ENCODE measurements around the gene UCP1.

Gene UCP1

DNA sequence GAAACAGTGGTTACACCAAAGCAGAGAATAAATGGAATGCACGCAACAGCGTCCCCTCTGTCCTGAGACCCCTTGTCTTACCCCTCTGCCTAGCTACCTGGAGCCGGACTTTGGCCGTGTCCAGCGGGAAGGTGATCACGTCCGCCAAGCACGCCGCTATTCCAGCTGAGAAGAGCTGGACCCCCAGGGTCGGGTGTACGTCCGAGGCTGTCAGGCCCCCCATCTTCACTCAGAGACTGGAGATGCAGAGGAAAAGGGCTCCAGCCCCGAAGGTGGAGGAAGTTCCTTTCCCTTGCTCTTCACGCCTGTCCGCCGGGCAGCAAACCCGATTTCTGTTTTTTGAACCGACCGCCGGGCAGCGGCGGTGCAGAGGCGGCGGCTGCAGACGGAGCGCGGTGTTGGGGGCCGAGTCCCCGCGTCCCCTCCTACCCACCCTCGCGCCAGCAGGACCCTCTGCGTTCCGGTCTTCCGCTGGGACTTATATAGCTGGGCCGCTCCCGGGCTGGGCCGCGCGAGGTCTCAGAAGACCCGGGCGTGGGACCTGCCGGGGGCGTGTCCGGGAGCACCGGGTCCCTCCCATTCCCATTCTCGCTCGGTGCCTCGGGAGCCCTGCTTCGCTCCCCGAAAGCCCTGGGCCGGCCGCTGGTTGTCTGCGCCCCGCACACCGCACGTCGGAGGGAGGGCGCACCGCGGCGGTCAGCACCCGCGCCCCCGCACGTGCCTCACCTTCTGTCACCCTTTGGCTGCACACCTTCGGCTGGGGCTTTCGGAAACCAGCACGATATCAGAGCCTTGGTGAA, at the start of gene UCP1:
Gene UCP1, minus strand, starts transcription at position 455 of the 800 bp plus-strand sequence. Its CDS starts 232 bp downstream, at position 223.
- H3K27me3 Mint-ChIP-seq: peaks cover 46 to 56% of the 10 kb centered on the region in 2 donors
- H3K4me1 Mint-ChIP-seq: peaks cover 13 to 19% of the 10 kb centered on the region in 2 donors
- ATAC-seq (replicated peaks) (peak; percentile 27 to 53), DNase-seq (no peak)
- peak within 1 kb of the TSS; percentile 14 for H3K27ac Mint-ChIP-seq
- peak within 1 kb of the TSS; percentile 75 to 82 for H3K4me3 Mint-ChIP-seq
- peaks cover 0 to 1% of the 10 kb centered on the region in 2 donors for H3K36me3 Mint-ChIP-seq
- H3K9me3 Mint-ChIP-seq: peaks cover 7 to 17% of the 10 kb centered on the region in 2 donors

DNA sequence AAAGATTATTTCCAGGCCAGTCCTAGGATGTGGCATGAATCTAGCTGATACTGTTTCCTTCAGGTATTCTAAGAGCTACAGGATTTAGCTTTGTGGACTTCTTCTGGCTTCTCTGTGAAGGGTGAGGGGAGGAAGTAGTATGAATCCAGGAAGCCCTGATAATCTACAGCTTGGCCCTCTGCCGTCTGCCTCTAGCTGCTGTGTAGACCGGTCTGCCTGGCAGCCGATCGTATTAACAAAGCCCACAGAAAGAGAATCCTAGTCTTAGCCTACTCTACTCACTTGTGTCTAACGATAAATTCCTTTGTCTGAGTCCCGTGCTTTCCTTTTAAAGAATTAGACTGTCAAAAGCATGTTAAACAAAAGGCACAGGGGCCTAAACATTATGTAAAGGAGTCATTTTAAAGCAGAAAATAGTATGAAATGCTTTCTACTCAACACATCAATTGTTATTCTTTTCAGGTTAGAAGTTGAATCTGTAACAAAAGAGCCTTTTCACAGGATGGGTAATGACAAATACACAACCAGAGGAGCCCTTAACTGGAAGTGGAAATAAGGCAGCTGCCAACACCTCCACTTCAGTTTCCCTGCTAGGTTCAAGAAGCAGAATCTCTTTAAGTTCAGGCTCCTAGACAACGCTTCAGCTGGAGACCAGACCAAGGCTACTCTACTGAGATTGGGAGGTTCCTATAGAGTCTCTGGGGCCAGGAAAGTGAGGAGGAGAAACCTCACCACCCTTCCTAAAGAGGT, 48.9 kb upstream of the UCP1 start:
- H3K36me3 Mint-ChIP-seq: peaks cover 0 to 2% of the 10 kb centered on the region in 2 donors
- H3K27ac Mint-ChIP-seq: no peak overlapping the region
- H3K4me3 Mint-ChIP-seq: no peak overlapping the region
- no peaks in the 10 kb centered on the region for H3K9me3 Mint-ChIP-seq
- H3K4me1 Mint-ChIP-seq: peaks cover 0 to 1% of the 10 kb centered on the region in 2 donors
- DNase-seq (no peak), ATAC-seq (replicated peaks) (no peak)
- no peaks in the 10 kb centered on the region for H3K27me3 Mint-ChIP-seq

- ATAC-seq (replicated peaks): no peak
- Mint-ChIP-seq H3K4me1 (peaks cover 4 to 7% of the 10 kb centered on the region in 2 donors), H3K4me3 (no peak overlapping the region), H3K27me3 (no peaks in the 10 kb centered on the region), H3K27ac (no peak overlapping the region), H3K36me3 (no peaks in the 10 kb centered on the region), H3K9me3 (no peaks in the 10 kb centered on the region)
- DNase-seq: no peak
Measured at GRCh38 chr4:140615451-140615850, 46.7 kb upstream of the UCP1 start.

- no peak overlapping the region for H3K4me3 Mint-ChIP-seq
- peaks cover 0 to 9% of the 10 kb centered on the region in 2 donors for H3K27me3 Mint-ChIP-seq
- peak in 1 of 2 donors; percentile 38 for ATAC-seq (replicated peaks)
- H3K4me1 Mint-ChIP-seq: peaks cover 4 to 7% of the 10 kb centered on the region in 2 donors
- no peak for DNase-seq
- H3K36me3 Mint-ChIP-seq: no peaks in the 10 kb centered on the region
- H3K9me3 Mint-ChIP-seq: no peaks in the 10 kb centered on the region
- H3K27ac Mint-ChIP-seq: no peak overlapping the region
Measured at GRCh38 chr4:140612357-140612756, 43.6 kb upstream of the UCP1 start.

DNA sequence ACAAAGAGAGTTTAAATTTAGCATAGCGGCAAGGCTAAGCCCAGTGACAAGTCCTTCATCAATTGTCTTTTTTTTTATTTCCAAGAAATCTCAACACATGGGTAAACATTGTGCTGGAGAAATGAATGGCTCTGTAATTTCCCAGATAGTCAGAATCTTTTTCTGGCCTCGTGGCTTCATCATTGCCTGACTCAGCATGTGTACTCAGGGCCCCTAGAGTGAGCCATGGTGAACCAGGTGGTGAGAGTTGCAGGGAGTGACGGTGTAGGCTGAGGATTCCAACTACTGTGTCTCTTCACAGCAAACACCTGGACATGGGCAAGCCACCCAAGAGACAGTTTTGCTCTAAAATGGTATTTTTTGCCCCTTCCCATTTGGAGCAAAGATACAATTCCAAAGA, 43.1 kb upstream of the UCP1 start:
- Mint-ChIP-seq H3K27me3 (peaks cover 0 to 13% of the 10 kb centered on the region in 2 donors), H3K36me3 (no peaks in the 10 kb centered on the region), H3K4me3 (no peak overlapping the region), H3K4me1 (peaks cover 4 to 7% of the 10 kb centered on the region in 2 donors), H3K27ac (no peak overlapping the region), H3K9me3 (no peaks in the 10 kb centered on the region)
- ATAC-seq (replicated peaks): peak in 1 of 2 donors; percentile 53
- DNase-seq: no peak

DNA sequence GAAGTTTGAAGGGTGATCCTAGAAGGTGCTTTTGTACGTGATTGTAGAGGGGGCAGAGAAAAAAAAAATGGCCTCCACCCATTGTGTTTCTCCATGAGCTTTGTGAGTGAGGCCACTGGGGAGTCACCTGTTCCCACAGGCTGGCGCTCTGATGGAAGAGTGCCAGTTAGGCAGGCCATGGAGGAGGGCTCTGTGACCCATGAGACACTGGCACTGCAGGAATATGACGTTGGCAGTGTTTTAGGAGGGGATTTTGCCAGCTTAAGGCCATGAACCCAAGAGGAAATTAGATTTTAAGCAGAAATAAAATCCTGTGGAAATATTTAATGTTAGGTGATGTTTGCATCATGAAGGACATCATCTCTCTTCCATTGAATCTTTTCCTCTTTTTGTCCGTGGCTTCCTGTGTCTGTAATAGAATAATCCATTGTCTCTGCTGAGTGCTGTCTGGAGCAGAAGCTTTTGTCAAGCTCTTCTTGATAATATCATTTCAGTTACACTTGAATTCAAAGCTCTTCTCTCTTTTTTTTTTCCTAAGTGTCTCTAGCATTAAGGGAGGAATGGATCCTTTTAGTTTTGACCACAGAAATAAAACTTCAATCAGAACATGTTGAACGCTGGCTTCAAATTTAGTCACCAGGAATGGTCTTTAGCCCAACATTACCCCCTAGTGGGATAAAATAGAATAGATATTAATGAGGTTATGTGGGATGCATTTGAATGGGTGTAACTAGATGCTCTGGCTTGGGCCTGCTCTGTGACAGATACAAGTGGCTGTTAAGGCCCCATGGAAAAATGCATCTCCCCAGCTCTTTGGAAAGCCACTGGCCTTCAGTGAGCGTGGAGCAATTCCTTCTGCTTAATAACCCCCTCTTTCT, 41.0 kb upstream of the UCP1 start:
- Mint-ChIP-seq H3K27ac (no peak overlapping the region), H3K27me3 (peaks cover 0 to 14% of the 10 kb centered on the region in 2 donors), H3K9me3 (no peaks in the 10 kb centered on the region), H3K4me1 (peaks cover 4 to 7% of the 10 kb centered on the region in 2 donors), H3K4me3 (no peak overlapping the region), H3K36me3 (no peaks in the 10 kb centered on the region)
- DNase-seq: no peak
- peak; percentile 69 to 84 for ATAC-seq (replicated peaks)

DNA sequence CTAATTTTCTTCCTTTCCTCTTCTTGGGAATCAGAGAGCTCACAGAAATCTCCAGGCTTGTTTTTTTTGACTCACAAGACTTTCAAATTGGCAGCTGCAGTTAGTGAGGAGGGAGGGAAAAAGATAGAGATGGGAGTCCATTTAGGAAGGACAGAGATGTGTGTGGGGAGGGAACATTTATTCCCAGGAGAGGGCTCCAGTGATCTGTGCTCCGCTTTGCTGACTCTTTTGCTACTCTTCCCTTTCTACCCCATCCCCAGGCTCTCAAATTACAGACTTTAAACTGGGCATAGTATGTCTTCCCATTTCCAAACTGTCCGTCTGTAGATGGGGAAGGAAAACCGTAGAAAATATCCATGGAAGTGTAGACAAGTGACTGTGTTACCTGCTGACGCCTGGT, 39.1 kb upstream of the UCP1 start:
- H3K4me3 Mint-ChIP-seq: no peak overlapping the region
- no peaks in the 10 kb centered on the region for H3K9me3 Mint-ChIP-seq
- H3K4me1 Mint-ChIP-seq: peaks cover 4 to 7% of the 10 kb centered on the region in 2 donors
- H3K27ac Mint-ChIP-seq: peak overlapping the region; percentile 53
- ATAC-seq (replicated peaks): no peak
- H3K36me3 Mint-ChIP-seq: no peaks in the 10 kb centered on the region
- peaks cover 0 to 14% of the 10 kb centered on the region in 2 donors for H3K27me3 Mint-ChIP-seq
- no peak for DNase-seq

GRCh38 chr4:140604544-140604943, 35.8 kb upstream of the UCP1 start:
- DNase-seq: no peak
- peaks cover 0 to 14% of the 10 kb centered on the region in 2 donors for H3K27me3 Mint-ChIP-seq
- no peak for ATAC-seq (replicated peaks)
- no peaks in the 10 kb centered on the region for H3K36me3 Mint-ChIP-seq
- peaks cover 0 to 1% of the 10 kb centered on the region in 2 donors for H3K4me1 Mint-ChIP-seq
- H3K27ac Mint-ChIP-seq: no peak overlapping the region
- no peak overlapping the region for H3K4me3 Mint-ChIP-seq
- no peaks in the 10 kb centered on the region for H3K9me3 Mint-ChIP-seq

DNA sequence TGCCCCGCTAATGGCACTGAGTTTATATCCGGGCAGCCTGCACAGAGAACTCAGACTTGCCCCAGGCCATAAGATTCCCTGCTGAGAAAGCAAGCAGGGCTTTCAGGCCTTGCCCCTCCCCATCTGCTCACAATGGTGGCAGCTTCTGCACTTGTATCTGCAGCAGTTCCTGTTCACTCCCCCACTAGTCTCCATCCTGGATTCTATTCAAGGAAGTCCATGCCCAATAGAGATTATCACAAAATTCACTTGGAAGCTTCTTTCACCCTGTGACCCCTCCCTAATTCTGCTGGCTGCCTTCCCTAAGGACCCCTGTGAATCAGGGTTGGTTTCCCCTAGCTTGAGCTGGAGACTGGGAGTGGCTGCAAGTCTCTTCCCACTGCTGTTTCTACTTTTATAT, 34.5 kb upstream of the UCP1 start:
- ATAC-seq (replicated peaks) (no peak), DNase-seq (no peak)
- H3K9me3 Mint-ChIP-seq: no peaks in the 10 kb centered on the region
- H3K4me3 Mint-ChIP-seq: no peak overlapping the region
- no peaks in the 10 kb centered on the region for H3K36me3 Mint-ChIP-seq
- no peaks in the 10 kb centered on the region for H3K4me1 Mint-ChIP-seq
- no peak overlapping the region for H3K27ac Mint-ChIP-seq
- peaks cover 0 to 5% of the 10 kb centered on the region in 2 donors for H3K27me3 Mint-ChIP-seq

DNA sequence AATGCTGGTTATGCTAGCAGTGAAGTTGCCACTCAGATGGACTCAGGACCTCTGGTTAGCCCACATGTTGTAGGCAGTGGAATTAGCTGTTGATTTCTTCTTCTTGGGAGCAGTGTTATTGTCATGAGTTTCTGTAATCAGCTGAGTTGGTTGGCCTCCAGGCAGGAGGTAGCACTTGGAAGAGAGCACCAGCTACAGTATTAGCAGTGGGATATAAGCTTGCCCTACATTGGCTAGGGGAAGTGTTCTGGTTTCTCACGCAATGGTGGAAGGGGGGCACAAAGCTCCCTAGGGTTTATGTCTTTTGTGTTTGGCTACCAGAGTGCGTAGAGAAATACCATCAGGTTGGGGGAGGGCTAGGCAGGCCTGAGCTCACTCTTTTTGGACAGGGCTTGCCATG, 34.0 kb upstream of the UCP1 start:
- Mint-ChIP-seq H3K9me3 (no peaks in the 10 kb centered on the region), H3K4me3 (no peak overlapping the region), H3K27ac (no peak overlapping the region), H3K27me3 (peaks cover 0 to 5% of the 10 kb centered on the region in 2 donors), H3K36me3 (no peaks in the 10 kb centered on the region), H3K4me1 (no peaks in the 10 kb centered on the region)
- DNase-seq: no peak
- ATAC-seq (replicated peaks): no peak

- no peaks in the 10 kb centered on the region for H3K36me3 Mint-ChIP-seq
- no peaks in the 10 kb centered on the region for H3K27me3 Mint-ChIP-seq
- no peak for DNase-seq
- H3K9me3 Mint-ChIP-seq: no peaks in the 10 kb centered on the region
- H3K27ac Mint-ChIP-seq: no peak overlapping the region
- ATAC-seq (replicated peaks): no peak
- H3K4me3 Mint-ChIP-seq: no peak overlapping the region
- no peaks in the 10 kb centered on the region for H3K4me1 Mint-ChIP-seq
Measured at GRCh38 chr4:140600408-140600807, 31.6 kb upstream of the UCP1 start.

DNA sequence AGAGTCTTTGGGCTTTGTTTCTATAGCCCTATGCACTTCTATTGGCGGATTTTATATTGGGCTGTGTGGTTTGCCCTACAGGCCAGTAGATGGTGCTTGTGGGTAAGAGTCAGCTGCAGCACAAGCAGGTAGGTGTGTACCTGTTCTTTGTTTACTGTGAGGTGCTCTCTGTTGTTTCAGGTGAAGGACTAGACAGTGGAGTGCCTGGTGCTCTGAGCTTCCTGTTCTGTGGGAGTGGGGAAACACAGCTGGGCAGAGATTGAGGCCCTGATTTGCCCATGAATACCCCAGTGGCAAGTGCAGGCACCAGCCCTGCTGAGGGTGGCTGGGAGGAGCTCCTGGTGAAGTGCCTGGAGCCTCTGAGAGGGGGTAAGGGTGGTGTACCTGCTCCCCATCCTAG, 26.3 kb upstream of the UCP1 start:
- H3K4me3 Mint-ChIP-seq: no peak overlapping the region
- ATAC-seq (replicated peaks): peak; percentile 85 to 88
- no peak for DNase-seq

DNA sequence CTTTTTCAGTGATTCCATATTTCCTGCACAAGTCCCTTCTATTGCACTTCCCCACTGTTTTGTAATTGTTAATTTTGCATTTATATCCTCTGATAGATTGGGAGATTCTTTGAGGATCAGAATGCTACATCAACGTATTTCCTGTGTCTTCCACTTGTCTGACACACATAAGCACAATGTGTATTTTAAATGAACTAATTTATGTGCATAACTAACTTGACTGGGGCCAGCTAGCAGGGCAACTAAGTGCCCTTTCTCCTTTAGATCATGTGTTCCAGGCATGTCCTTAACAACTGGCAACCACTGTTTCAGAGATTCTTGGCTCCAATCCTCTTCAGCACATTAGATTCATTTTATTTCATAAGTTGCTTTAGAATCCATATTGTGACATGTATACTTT, 15.7 kb upstream of the UCP1 start:
- Mint-ChIP-seq H3K27me3 (peaks cover 12 to 39% of the 10 kb centered on the region in 2 donors), H3K4me3 (no peak overlapping the region), H3K27ac (no peak overlapping the region), H3K36me3 (no peaks in the 10 kb centered on the region), H3K9me3 (no peaks in the 10 kb centered on the region), H3K4me1 (no peaks in the 10 kb centered on the region)
- ATAC-seq (replicated peaks) (no peak), DNase-seq (no peak)

More for the DNA sequence above, 26.3 kb upstream of the UCP1 start:
- peaks cover 0 to 2% of the 10 kb centered on the region in 2 donors for H3K4me1 Mint-ChIP-seq
- peaks cover 42% of the 10 kb centered on the region in 2 donors for H3K27me3 Mint-ChIP-seq
- peaks cover 0 to 3% of the 10 kb centered on the region in 2 donors for H3K9me3 Mint-ChIP-seq
- H3K36me3 Mint-ChIP-seq: no peaks in the 10 kb centered on the region
- H3K27ac Mint-ChIP-seq: no peak overlapping the region

DNA sequence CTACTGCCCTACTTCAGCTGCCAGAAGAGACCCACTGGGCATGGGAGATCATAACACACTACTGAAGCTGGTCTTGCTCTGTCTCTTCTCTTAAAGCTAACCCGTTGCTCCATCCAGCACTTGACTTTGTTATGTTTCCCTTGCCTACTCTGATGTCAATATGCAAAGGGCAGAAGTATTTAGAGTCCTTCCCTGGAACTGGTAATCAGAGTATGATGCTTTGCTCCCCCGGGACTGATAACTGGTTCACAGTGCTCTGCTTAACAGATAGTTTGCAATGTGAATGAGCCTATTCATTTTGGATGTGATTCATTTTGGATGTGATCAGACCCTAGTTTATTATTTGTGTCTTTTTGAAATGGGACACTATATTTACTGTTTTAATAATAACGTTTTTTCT, 12.3 kb upstream of the UCP1 start:
- ATAC-seq (replicated peaks) (peak; percentile 62 to 70), DNase-seq (no peak)
- Mint-ChIP-seq H3K9me3 (no peaks in the 10 kb centered on the region), H3K36me3 (no peaks in the 10 kb centered on the region), H3K4me1 (peaks cover 1 to 8% of the 10 kb centered on the region in 2 donors), H3K27ac (no peak overlapping the region), H3K27me3 (peaks cover 30 to 57% of the 10 kb centered on the region in 2 donors), H3K4me3 (no peak overlapping the region)

Measured in stimulated activated naive B cell treated with anti-CD40 and anti-IgM and Interleukin-4, amounts not matched to agents 10 μg/mL and 1 μg/mL and 100 μg/mL, for 72 hours (primary cell).